HepG2 (cell line): ENCODE results near the gene ZNF230. TPM values are rescaled to one million over a fixed set of nuclear protein-coding genes. Genes with fewer than 3 reads are reported as not detected.

Source experiments
- ATAD3A ChIP-seq: sonication (generic); formaldehyde crosslinking; IDR thresholded peaks from 2 replicates; pipeline ENCODE4 v1.4.0; 2020; ENCODE audit warnings: missing genetic modification reagents
- ATF1 ChIP-seq: IDR thresholded peaks from 2 replicates; pipeline ENCODE4 v1.6.1; 2016; ENCODE audit warnings: mild to moderate bottlenecking, control low read depth
- CREB1 ChIP-seq, 2 experiments: fragments of 450-650 bp in 1 of 2; IDR thresholded peaks; 2 replicates each; pipeline ENCODE4 v1.6.1; 2016 to 2017; ENCODE audit warnings: control low read depth in 1 of 2, mild to moderate bottlenecking in 1 of 2, missing compliant biosample characterization in 1 of 2, missing genetic modification characterization in 1 of 2
- ESRRA ChIP-seq: sonication (generic); formaldehyde crosslinking; IDR thresholded peaks from 2 replicates; pipeline ENCODE4 v1.5.1; 2020; ENCODE audit warnings: mild to moderate bottlenecking, low read depth, missing genetic modification reagents
- FIP1L1 ChIP-seq: fragments of 200-400 bp; formaldehyde crosslinking; IDR thresholded peaks from 2 replicates; pipeline ENCODE4 v1.6.1; 2018; ENCODE audit warnings: low read depth, mild to moderate bottlenecking, low read length, moderate library complexity, borderline replicate concordance; ENCODE audit not compliant: insufficient read depth
- HNRNPH1 ChIP-seq: fragments of 200-400 bp; formaldehyde crosslinking; optimal IDR thresholded peaks from 2 replicates; pipeline ENCODE3; 2017; ENCODE audit warnings: mild to moderate bottlenecking, low read depth, low read length
- NCOA5 ChIP-seq: sonication (generic); formaldehyde crosslinking; IDR thresholded peaks from 2 replicates; pipeline ENCODE4 v1.4.0; 2020; ENCODE audit warnings: missing genetic modification reagents
- SUZ12 ChIP-seq: fragments of 150-350 bp; IDR thresholded peaks from 2 replicates; pipeline ENCODE4 v1.6.1; 2014; ENCODE audit warnings: low read depth, low read length
- TP53 ChIP-seq: sonication (generic); formaldehyde crosslinking; conservative IDR thresholded peaks from 2 replicates; pipeline ENCODE4 v1.4.0; 2020; ENCODE audit warnings: missing genetic modification reagents
- UBTF ChIP-seq: sonication (generic); formaldehyde crosslinking; IDR thresholded peaks from 2 replicates; pipeline ENCODE4 v1.4.0; 2020; ENCODE audit warnings: mild to moderate bottlenecking, missing genetic modification reagents
- ZNF597 ChIP-seq: sonication (generic); formaldehyde crosslinking; IDR thresholded peaks from 2 replicates; pipeline ENCODE4 v1.5.0; 2020; ENCODE audit warnings: missing genetic modification reagents
- polyA plus RNA-seq, 8 experiments: library from polyadenylated mRNA; depleted of rRNA in 3 of 8; stranded (reverse) in 7 of 8; unstranded in 1 of 8; fragments of >200 nt; fragmentation: Illumina TruSeq in 4 of 8; extraction: Trizol in 4 of 8; gene quantifications; 2 replicates each; pipeline versions ENCODE4 v1.2.1 to v1.2.3, GENCODE V29; 2011 to 2016; ENCODE audit warnings: low read depth in 4 of 8, missing spikeins in 1 of 8, mixed read lengths in 1 of 8; ENCODE audit not compliant: insufficient read depth in 1 of 8
- total RNA-seq, 5 experiments: library from RNA; depleted of rRNA; stranded (reverse); fragments of >200 nt; fragmentation: Illumina TruSeq; extraction: Trizol; gene quantifications; 2 replicates each; pipeline ENCODE4 v1.2.3, GENCODE V29; 2016; ENCODE audit warnings: low read depth in 1 of 5
- TF ChIP-seq, protein P1 (sequence below): sonication (generic); formaldehyde crosslinking; IDR thresholded peaks from 2 replicates; pipeline ENCODE4 v1.5.0; 2020; ENCODE audit warnings: mild to moderate bottlenecking, missing genetic modification reagents, borderline replicate concordance
- TF ChIP-seq, protein P2 (sequence below): sonication (generic); formaldehyde crosslinking; IDR thresholded peaks from 2 replicates; pipeline ENCODE4 v1.8.0; 2022; ENCODE audit warnings: missing genetic modification reagents, mild to moderate bottlenecking, borderline replicate concordance
- TF ChIP-seq, protein P3 (sequence below), 2 experiments: sonication (generic) in 1 of 2; formaldehyde crosslinking in 1 of 2; IDR thresholded peaks; 2 replicates each; pipeline versions ENCODE4 v1.4.0 to v1.6.1; 2018 to 2020; ENCODE audit warnings: missing genetic modification reagents in 2 of 2, borderline replicate concordance in 1 of 2, low read depth in 1 of 2, mild to moderate bottlenecking in 1 of 2, missing biosample characterization in 1 of 2
- TF ChIP-seq, protein P4 (sequence below): fragments of 450-650 bp; IDR thresholded peaks from 2 replicates; pipeline ENCODE4 v1.6.1; 2017

The ZNF230 gene
- total and polyA plus RNA-seq, 2 of the 13 experiments (the other 11 are each of a cell fraction or from before 2014, with no cell fraction given): 2.4 to 5.5 TPM

DNA sequence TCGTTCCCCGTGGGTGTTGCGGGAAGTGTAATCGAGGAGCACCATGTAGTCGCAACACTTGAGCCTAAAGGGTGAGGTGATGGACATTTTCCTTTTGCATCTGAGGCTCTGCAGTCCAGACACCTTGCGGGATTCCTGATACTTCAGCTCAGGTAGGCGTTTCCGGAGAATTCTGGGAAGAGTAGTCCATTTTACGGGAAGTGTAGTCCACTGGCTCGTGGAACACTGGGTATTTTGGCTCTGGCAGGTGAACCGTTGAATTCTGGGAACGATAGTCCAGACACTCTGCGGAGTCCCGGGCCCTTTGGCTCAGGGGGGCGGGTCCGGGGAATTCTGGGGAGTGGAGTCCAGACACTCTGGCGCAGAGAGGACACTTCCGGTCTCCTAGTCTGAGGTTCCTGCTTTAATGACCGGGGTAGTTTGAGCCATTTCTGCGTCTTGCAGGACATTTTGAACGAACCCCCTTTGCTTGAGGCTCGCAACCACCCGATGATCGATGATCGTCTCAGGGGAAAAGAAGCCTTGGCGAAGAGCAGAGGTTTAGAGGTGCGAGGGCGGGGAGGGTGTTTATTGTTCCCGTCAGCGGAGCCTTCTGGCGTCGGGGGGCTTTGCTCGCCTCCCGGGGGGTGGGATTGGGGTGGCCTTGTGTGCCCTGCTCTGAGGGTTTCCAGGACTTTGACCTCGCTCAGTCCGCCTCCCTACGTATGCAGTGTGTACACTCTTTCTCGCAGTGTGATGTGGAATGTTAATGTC lies 49.1 kb downstream of the ZNF230 start, which contains the start of gene ZNF223 (continued):
- TF ChIP-seq, protein P1, sequence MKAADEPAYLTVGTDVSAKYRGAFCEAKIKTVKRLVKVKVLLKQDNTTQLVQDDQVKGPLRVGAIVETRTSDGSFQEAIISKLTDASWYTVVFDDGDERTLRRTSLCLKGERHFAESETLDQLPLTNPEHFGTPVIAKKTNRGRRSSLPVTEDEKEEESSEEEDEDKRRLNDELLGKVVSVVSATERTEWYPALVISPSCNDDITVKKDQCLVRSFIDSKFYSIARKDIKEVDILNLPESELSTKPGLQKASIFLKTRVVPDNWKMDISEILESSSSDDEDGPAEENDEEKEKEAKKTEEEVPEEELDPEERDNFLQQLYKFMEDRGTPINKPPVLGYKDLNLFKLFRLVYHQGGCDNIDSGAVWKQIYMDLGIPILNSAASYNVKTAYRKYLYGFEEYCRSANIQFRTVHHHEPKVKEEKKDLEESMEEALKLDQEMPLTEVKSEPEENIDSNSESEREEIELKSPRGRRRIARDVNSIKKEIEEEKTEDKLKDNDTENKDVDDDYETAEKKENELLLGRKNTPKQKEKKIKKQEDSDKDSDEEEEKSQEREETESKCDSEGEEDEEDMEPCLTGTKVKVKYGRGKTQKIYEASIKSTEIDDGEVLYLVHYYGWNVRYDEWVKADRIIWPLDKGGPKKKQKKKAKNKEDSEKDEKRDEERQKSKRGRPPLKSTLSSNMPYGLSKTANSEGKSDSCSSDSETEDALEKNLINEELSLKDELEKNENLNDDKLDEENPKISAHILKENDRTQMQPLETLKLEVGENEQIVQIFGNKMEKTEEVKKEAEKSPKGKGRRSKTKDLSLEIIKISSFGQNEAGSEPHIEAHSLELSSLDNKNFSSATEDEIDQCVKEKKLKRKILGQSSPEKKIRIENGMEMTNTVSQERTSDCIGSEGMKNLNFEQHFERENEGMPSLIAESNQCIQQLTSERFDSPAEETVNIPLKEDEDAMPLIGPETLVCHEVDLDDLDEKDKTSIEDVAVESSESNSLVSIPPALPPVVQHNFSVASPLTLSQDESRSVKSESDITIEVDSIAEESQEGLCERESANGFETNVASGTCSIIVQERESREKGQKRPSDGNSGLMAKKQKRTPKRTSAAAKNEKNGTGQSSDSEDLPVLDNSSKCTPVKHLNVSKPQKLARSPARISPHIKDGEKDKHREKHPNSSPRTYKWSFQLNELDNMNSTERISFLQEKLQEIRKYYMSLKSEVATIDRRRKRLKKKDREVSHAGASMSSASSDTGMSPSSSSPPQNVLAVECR (CRISPR knock-in tag): peak; percentile 87; the same call in 1 of the 2 replicates
- TF ChIP-seq, protein P2, sequence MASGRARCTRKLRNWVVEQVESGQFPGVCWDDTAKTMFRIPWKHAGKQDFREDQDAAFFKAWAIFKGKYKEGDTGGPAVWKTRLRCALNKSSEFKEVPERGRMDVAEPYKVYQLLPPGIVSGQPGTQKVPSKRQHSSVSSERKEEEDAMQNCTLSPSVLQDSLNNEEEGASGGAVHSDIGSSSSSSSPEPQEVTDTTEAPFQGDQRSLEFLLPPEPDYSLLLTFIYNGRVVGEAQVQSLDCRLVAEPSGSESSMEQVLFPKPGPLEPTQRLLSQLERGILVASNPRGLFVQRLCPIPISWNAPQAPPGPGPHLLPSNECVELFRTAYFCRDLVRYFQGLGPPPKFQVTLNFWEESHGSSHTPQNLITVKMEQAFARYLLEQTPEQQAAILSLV (CRISPR knock-in tag): peak; percentile 41; the same call in 1 of the 2 replicates
- TF ChIP-seq UBTF (CRISPR knock-in tag): no peak; the same call in 1 of the 2 replicates
- no peak for TF ChIP-seq NCOA5 (CRISPR knock-in tag)
- TF ChIP-seq, protein P3, sequence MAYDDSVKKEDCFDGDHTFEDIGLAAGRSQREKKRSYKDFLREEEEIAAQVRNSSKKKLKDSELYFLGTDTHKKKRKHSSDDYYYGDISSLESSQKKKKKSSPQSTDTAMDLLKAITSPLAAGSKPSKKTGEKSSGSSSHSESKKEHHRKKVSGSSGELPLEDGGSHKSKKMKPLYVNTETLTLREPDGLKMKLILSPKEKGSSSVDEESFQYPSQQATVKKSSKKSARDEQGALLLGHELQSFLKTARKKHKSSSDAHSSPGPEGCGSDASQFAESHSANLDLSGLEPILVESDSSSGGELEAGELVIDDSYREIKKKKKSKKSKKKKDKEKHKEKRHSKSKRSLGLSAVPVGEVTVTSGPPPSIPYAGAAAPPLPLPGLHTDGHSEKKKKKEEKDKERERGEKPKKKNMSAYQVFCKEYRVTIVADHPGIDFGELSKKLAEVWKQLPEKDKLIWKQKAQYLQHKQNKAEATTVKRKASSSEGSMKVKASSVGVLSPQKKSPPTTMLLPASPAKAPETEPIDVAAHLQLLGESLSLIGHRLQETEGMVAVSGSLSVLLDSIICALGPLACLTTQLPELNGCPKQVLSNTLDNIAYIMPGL (CRISPR knock-in tag; IDR thresholded peaks at IDR 0.05; ENCODE audit: borderline replicate concordance in 1 of 2, low read depth in 1 of 2): peak in 1 of 2 experiments; percentile 51; a peak in 3 of 4 replicates
- no peak for TF ChIP-seq ATAD3A (CRISPR knock-in tag)
- TF ChIP-seq TP53 (CRISPR knock-in tag): 0 out of 2 replicates have a peak, but pooled peaks have one; percentile 35
- TF ChIP-seq, protein P4, sequence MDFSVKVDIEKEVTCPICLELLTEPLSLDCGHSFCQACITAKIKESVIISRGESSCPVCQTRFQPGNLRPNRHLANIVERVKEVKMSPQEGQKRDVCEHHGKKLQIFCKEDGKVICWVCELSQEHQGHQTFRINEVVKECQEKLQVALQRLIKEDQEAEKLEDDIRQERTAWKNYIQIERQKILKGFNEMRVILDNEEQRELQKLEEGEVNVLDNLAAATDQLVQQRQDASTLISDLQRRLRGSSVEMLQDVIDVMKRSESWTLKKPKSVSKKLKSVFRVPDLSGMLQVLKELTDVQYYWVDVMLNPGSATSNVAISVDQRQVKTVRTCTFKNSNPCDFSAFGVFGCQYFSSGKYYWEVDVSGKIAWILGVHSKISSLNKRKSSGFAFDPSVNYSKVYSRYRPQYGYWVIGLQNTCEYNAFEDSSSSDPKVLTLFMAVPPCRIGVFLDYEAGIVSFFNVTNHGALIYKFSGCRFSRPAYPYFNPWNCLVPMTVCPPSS: no peak
- TF ChIP-seq HNRNPH1: no peak
- TF ChIP-seq ATF1 (CRISPR knock-in tag): peak; percentile 80
- peak; percentile 76 for TF ChIP-seq SUZ12
- no peak for TF ChIP-seq CREB1 (IDR thresholded peaks at IDR 0.05)
- TF ChIP-seq CREB1 (CRISPR knock-in tag; IDR thresholded peaks at IDR 0.05): peak; percentile 90
- peak; percentile 47; the same call in 1 of the 2 replicates for TF ChIP-seq ZNF597 (CRISPR knock-in tag)
- TF ChIP-seq FIP1L1: no peak
- no peak for TF ChIP-seq ESRRA
